HCT116 (cell line): ENCODE data around the gene PLPPR3. TPM values are rescaled to one million over a fixed set of nuclear protein-coding genes. Genes with fewer than 3 reads are reported as not detected.
A peak's percentile ranks its signal among the peaks of the same experiment; 100 is the strongest.

Experiments used
- ATAC-seq: fragments of 200-7000 bp; cut with Tn5 transposase; 2 replicates; pipeline ENCODE4 v1.9.1; 2020; ENCODE audit warnings: mild to moderate bottlenecking, moderate library complexity
- BruUV-seq: library from RNA; stranded (reverse); fragments of 400-500 nt; replicated peaks from 2 replicates; lab custom pipeline; 2021; lab: Mats Ljungman, UMichigan
- CTCF ChIA-PET: fragments of 300-600 bp; sonication (Branson Sonifier 250); formaldehyde crosslinking; loops from one replicate; lab custom pipeline; 2021; ENCODE audit warnings: antibody characterized with exemption; lab: Charles Lee
- POLR2A ChIA-PET: fragments of 300-600, 350-600 bp; sonication (Branson Sonifier 250); formaldehyde crosslinking; loops from one replicate; lab custom pipeline; 2021; ENCODE audit warnings: antibody characterized with exemption; lab: Charles Lee
- RAD21 ChIA-PET, 2 experiments: fragments of 300-600 bp; sonication (Branson Sonifier 250); formaldehyde crosslinking; loops; one replicate each; lab custom pipeline; 2023; ENCODE audit warnings: low total read pairs in 2 of 2; ENCODE audit not compliant: uncharacterized antibody in 2 of 2, unreplicated experiment in 2 of 2, low non-redundant PET in 1 of 2; lab: Charles Lee
- DNase-seq: peaks from one replicate; pipeline ENCODE4 v3.0.0-alpha.2; 2010; ENCODE audit warnings: low read depth, low spot score
- H2AFZ ChIP-seq: fragments of 200-600 bp; shearing (Covaris generic), sonication (generic); 2 replicates; pipeline ENCODE4 v1.6.1; 2017; ENCODE audit warnings: low read depth, mixed run types, mixed read lengths, antibody characterized with exemption, low read length; ENCODE audit not compliant: poor library complexity, severe bottlenecking
- H3K27ac ChIP-seq: 2 replicates; pipeline ENCODE4 v1.5.1; 2012; ENCODE audit warnings: low read depth, low read length
- H3K27me3 ChIP-seq: fragments of 200-600 bp; sonication (generic); 2 replicates; pipeline ENCODE4 v1.6.1; 2016; ENCODE audit warnings: mixed run types, low read length, mixed read lengths; ENCODE audit not compliant: insufficient read depth
- H3K36me3 ChIP-seq, 2 experiments: fragments of 200-500 bp in 1 of 2; fragments of 200-600 bp in 1 of 2; sonication (Bioruptor generic) in 1 of 2; sonication (generic) in 1 of 2; 2 replicates each; pipeline versions ENCODE4 v1.5.1 to v1.6.1; 2014 to 2016; ENCODE audit warnings: low read length in 2 of 2, inconsistent platforms in 1 of 2, mixed read lengths in 1 of 2, mixed run types in 1 of 2; ENCODE audit not compliant: insufficient read depth in 2 of 2, control insufficient read depth in 1 of 2
- H3K4me1 ChIP-seq, 2 experiments: fragments of 200-600 bp in 1 of 2; sonication (generic) in 1 of 2; 2 replicates each; pipeline versions ENCODE4 v1.5.1 to v1.6.1; 2012 to 2017; ENCODE audit warnings: low read length in 2 of 2, inconsistent platforms in 1 of 2, mild to moderate bottlenecking in 1 of 2, mixed read lengths in 1 of 2, mixed run types in 1 of 2, moderate library complexity in 1 of 2; ENCODE audit not compliant: insufficient read depth in 2 of 2, control insufficient read depth in 1 of 2
- H3K4me2 ChIP-seq: fragments of 200-600 bp; sonication (generic); 2 replicates; pipeline ENCODE4 v1.6.1; 2017; ENCODE audit warnings: mixed run types, low read length, mixed read lengths
- H3K4me3 ChIP-seq, 2 experiments: fragments of 200-600 bp in 1 of 2; sonication (generic) in 1 of 2; replicated peaks in 1 of 2; 2 replicates each; pipeline ENCODE4 v1.5.1; 2011 to 2016; ENCODE audit warnings: low read length in 2 of 2, control low read depth in 1 of 2, low read depth in 1 of 2, mild to moderate bottlenecking in 1 of 2, mixed read lengths in 1 of 2, mixed run types in 1 of 2
- H3K79me2 ChIP-seq: fragments of 200-600 bp; sonication (generic); 2 replicates; pipeline ENCODE4 v1.6.1; 2017; ENCODE audit warnings: mild to moderate bottlenecking, mixed run types, low read length, moderate library complexity, mixed read lengths; ENCODE audit not compliant: insufficient read depth
- H3K9ac ChIP-seq: fragments of 200-600 bp; sonication (generic); 2 replicates; pipeline ENCODE4 v1.6.1; 2016; ENCODE audit warnings: low read length, mixed read lengths
- H3K9me2 ChIP-seq: fragments of 200-600 bp; sonication (generic), shearing (Covaris generic); 2 replicates; pipeline ENCODE4 v1.6.1; 2017; ENCODE audit warnings: mixed run types, mild to moderate bottlenecking, moderate library complexity; ENCODE audit not compliant: insufficient read depth
- H3K9me3 ChIP-seq, 2 experiments: fragments of 200-500 bp in 1 of 2; fragments of 200-600 bp in 1 of 2; sonication (Bioruptor generic) in 1 of 2; sonication (generic) in 1 of 2; 2 replicates each; pipeline ENCODE4 v1.6.1; 2014 to 2017; ENCODE audit warnings: low read length in 2 of 2, mixed read lengths in 2 of 2, inconsistent platforms in 1 of 2, low read depth in 1 of 2, mild to moderate bottlenecking in 1 of 2, mixed run types in 1 of 2, moderate library complexity in 1 of 2; ENCODE audit not compliant: control insufficient read depth in 1 of 2, insufficient read depth in 1 of 2
- H4K20me1 ChIP-seq: fragments of 200-600 bp; sonication (generic), shearing (Covaris generic); 2 replicates; pipeline ENCODE4 v1.6.1; 2017; ENCODE audit warnings: mixed run types, mild to moderate bottlenecking, moderate library complexity; ENCODE audit not compliant: insufficient read depth
- CBX3 ChIP-seq: IDR thresholded peaks from 2 replicates; pipeline ENCODE4 v1.6.1; 2012; ENCODE audit warnings: low read depth
- EGR1 ChIP-seq: IDR thresholded peaks from 2 replicates; pipeline ENCODE4 v1.6.1; 2012; ENCODE audit warnings: low read depth
- ELF1 ChIP-seq: IDR thresholded peaks from 2 replicates; pipeline ENCODE4 v1.6.1; 2012; ENCODE audit warnings: low read depth, borderline replicate concordance
- EZH2 ChIP-seq: fragments of 200-600 bp; sonication (generic); IDR thresholded peaks from 2 replicates; pipeline ENCODE4 v1.6.1; 2017; ENCODE audit warnings: antibody characterized with exemption, mixed run types
- EZH2phosphoT487 ChIP-seq: fragments of 200-600 bp; IDR thresholded peaks from 2 replicates; pipeline ENCODE4 v1.6.1; 2018; ENCODE audit warnings: antibody characterized with exemption, borderline replicate concordance
- FOSL1 ChIP-seq: IDR thresholded peaks from 2 replicates; pipeline ENCODE4 v1.6.1; 2012; ENCODE audit warnings: low read depth
- JUND ChIP-seq: IDR thresholded peaks from 2 replicates; pipeline ENCODE4 v1.6.1; 2012
- POLR2A ChIP-seq: IDR thresholded peaks from 2 replicates; pipeline ENCODE4 v1.7.0; 2011; ENCODE audit warnings: borderline replicate concordance; ENCODE audit not compliant: insufficient read depth, insufficient read length; ENCODE audit errors: extremely low read depth
- POLR2AphosphoS5 ChIP-seq: IDR thresholded peaks from 2 replicates; pipeline ENCODE4 v1.6.1; 2011; ENCODE audit warnings: mild to moderate bottlenecking, low read depth, low read length, moderate library complexity
- RAD21 ChIP-seq: IDR thresholded peaks from 2 replicates; pipeline ENCODE4 v1.6.1; 2012; ENCODE audit warnings: low read depth, mild to moderate bottlenecking
- REST ChIP-seq: IDR thresholded peaks from 2 replicates; pipeline ENCODE4 v1.6.1; 2012; ENCODE audit warnings: low read depth
- SIN3A ChIP-seq: IDR thresholded peaks from 2 replicates; pipeline ENCODE4 v1.6.1; 2012; ENCODE audit warnings: low read depth
- SP1 ChIP-seq: IDR thresholded peaks from 2 replicates; pipeline ENCODE4 v1.6.1; 2012; ENCODE audit warnings: low read depth
- SRF ChIP-seq: IDR thresholded peaks from 2 replicates; pipeline ENCODE4 v1.6.1; 2012; ENCODE audit warnings: low read depth
- YY1 ChIP-seq: IDR thresholded peaks from 2 replicates; pipeline ENCODE4 v1.6.1; 2011; ENCODE audit warnings: low read length, low read depth, moderate library complexity, mild to moderate bottlenecking; ENCODE audit not compliant: insufficient replicate concordance; ENCODE audit errors: extremely low read depth
- ZFX ChIP-seq: fragments of 450-650 bp; IDR thresholded peaks from 2 replicates; pipeline ENCODE4 v1.6.1; 2017
- ZNF274 ChIP-seq: fragments of 200-500 bp; sonication (Bioruptor generic); IDR thresholded peaks from 2 replicates; pipeline ENCODE4 v1.6.1; 2014; ENCODE audit warnings: mild to moderate bottlenecking, low read depth, low read length, inconsistent platforms
- intact Hi-C: fragments of 100-400 bp; cut with micrococcal nuclease; formaldehyde crosslinking; loops from 2 replicates; pipeline ENCODE4 v1.10.0; 2022
- total RNA-seq: library from RNA; stranded (reverse); gene quantifications from one replicate; pipeline ENCODE4 v1.2.1, GENCODE V29; 2021; ENCODE audit not compliant: unreplicated experiment
- TF ChIP-seq, protein P1 (sequence below): IDR thresholded peaks from 2 replicates; pipeline ENCODE4 v1.6.1; 2012

PLPPR3 gene
- total RNA-seq, 1 experiment from 2014 or later: 0.27 TPM

DNA sequence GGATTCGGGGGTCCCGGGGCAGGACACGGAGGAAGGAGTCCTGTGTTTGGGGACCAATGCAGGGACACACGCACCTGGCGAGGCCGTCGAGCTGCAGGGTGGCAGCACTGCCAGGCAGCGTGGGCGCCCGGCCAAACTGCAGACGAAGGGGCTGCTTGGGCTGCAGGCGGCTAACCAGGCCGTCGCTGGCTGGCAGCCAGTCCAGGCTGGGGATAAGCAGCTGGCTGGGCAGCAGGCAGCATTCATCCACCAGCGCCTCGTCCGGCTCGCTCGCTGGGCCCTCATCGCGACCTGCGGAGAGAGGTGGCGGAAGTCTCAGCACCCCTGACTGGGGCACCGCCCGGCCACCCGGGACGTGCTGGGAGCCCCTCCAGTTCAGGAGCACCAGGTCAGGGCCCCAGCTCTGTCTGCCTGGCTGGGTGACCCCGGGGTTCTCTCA is 49.2 kb upstream of the PLPPR3 start:
- POLR2A ChIA-PET: no interaction called here
- H4K20me1 ChIP-seq: no peaks in the 10 kb centered on the region
- H3K9me2 ChIP-seq: no peaks in the 10 kb centered on the region
- no peaks in the 10 kb centered on the region for H3K79me2 ChIP-seq
- no peak for TF ChIP-seq EZH2phosphoT487
- H2AFZ ChIP-seq: no peak overlapping the region
- no peak for ATAC-seq
- H3K4me3 ChIP-seq: no peak overlapping the region
- no peak overlapping the region for H3K4me2 ChIP-seq
- peaks cover 19 to 36% of the 10 kb centered on the region in 2 experiments for H3K4me1 ChIP-seq
- no peak for DNase-seq
- H3K9ac ChIP-seq: no peak overlapping the region
- RAD21 ChIA-PET: no interaction called here
- no peak overlapping the region for H3K27ac ChIP-seq
- no TSS peak for BruUV-seq
- intact Hi-C loops: no loop called here
- H3K36me3 ChIP-seq: peaks cover 5 to 15% of the 10 kb centered on the region in 2 experiments; a peak in 2 of 4 replicates
- no peaks in the 10 kb centered on the region for H3K27me3 ChIP-seq
- H3K9me3 ChIP-seq: no peaks in the 10 kb centered on the region
- CTCF ChIA-PET: no interaction called here

DNA sequence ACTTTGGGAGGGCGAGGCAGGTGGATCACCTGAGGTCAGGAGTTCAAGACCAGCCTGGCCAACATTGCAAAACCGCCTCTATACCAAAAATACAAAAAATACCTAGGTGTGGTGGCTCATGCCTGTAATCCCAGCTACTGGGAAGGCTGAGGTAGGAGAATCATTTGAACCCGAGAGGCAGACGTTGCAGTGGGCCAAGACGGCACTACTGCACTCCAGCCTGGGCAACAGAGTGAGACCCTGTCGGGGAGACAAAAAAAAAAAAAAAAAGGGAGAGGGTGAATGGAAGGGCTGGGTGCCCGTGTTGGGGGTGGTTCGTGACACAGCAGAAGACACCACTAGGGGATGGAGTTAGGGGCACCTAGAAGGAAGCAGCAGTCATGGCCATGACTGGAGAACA is 48.6 kb upstream of the PLPPR3 start:
- Histone ChIP-seq H3K9me2 (no peaks in the 10 kb centered on the region), H3K9me3 (no peaks in the 10 kb centered on the region), H3K4me2 (no peak overlapping the region), H4K20me1 (no peaks in the 10 kb centered on the region), H3K4me3 (no peak overlapping the region), H3K27me3 (no peaks in the 10 kb centered on the region), H2AFZ (no peak overlapping the region), H3K9ac (peak overlapping the region; percentile 62), H3K79me2 (no peaks in the 10 kb centered on the region), H3K4me1 (peaks cover 19 to 36% of the 10 kb centered on the region in 2 experiments), H3K27ac (peak overlapping the region; percentile 71; the same call in 1 of the 2 replicates), H3K36me3 (peaks cover 5 to 15% of the 10 kb centered on the region in 2 experiments; a peak in 2 of 4 replicates)
- ATAC-seq (no peak), DNase-seq (no peak)
- no TSS peak for BruUV-seq
- POLR2A ChIA-PET: no interaction called here
- intact Hi-C loops: no loop called here
- RAD21 ChIA-PET: no interaction called here
- CTCF ChIA-PET: no interaction called here
- TF ChIP-seq REST: no peak
- no peak for TF ChIP-seq EZH2phosphoT487
- no peak for TF ChIP-seq ZNF274
- TF ChIP-seq CBX3: no peak
- no peak for TF ChIP-seq POLR2AphosphoS5
- TF ChIP-seq SRF: no peak
- no peak for TF ChIP-seq ZFX
- no peak for TF ChIP-seq SP1
- no peak for TF ChIP-seq EGR1
- no peak for TF ChIP-seq YY1
- TF ChIP-seq JUND: no peak
- no peak for TF ChIP-seq POLR2A
- no peak for TF ChIP-seq ELF1
- TF ChIP-seq, protein P1, sequence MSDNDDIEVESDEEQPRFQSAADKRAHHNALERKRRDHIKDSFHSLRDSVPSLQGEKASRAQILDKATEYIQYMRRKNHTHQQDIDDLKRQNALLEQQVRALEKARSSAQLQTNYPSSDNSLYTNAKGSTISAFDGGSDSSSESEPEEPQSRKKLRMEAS: no peak
- TF ChIP-seq EZH2: no peak
- no peak for TF ChIP-seq FOSL1
- no peak for TF ChIP-seq SIN3A
- TF ChIP-seq RAD21: no peak
